ENCODE results near the gene ADRA2C. TPM values are rescaled to one million over a fixed set of nuclear protein-coding genes. Genes with fewer than 3 reads are reported as not detected.

ADRA2C gene
- total and polyA plus RNA-seq, 2 of the 13 experiments (the other 11 are each of a cell fraction or from before 2014, with no cell fraction given): 15.4 to 69.7 TPM

DNA sequence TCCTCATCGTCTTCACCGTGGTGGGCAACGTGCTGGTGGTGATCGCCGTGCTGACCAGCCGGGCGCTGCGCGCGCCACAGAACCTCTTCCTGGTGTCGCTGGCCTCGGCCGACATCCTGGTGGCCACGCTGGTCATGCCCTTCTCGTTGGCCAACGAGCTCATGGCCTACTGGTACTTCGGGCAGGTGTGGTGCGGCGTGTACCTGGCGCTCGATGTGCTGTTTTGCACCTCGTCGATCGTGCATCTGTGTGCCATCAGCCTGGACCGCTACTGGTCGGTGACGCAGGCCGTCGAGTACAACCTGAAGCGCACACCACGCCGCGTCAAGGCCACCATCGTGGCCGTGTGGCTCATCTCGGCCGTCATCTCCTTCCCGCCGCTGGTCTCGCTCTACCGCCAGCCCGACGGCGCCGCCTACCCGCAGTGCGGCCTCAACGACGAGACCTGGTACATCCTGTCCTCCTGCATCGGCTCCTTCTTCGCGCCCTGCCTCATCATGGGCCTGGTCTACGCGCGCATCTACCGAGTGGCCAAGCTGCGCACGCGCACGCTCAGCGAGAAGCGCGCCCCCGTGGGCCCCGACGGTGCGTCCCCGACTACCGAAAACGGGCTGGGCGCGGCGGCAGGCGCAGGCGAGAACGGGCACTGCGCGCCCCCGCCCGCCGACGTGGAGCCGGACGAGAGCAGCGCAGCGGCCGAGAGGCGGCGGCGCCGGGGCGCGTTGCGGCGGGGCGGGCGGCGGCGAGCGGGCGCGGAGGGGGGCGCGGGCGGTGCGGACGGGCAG is 792 bp downstream of the ADRA2C start (continued):
- TF ChIP-seq, protein P1, sequence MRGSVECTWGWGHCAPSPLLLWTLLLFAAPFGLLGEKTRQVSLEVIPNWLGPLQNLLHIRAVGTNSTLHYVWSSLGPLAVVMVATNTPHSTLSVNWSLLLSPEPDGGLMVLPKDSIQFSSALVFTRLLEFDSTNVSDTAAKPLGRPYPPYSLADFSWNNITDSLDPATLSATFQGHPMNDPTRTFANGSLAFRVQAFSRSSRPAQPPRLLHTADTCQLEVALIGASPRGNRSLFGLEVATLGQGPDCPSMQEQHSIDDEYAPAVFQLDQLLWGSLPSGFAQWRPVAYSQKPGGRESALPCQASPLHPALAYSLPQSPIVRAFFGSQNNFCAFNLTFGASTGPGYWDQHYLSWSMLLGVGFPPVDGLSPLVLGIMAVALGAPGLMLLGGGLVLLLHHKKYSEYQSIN (CRISPR knock-in tag; IDR thresholded peaks at IDR 0.05; ENCODE audit: borderline replicate concordance): no peak
- TF ChIP-seq, protein P2, sequence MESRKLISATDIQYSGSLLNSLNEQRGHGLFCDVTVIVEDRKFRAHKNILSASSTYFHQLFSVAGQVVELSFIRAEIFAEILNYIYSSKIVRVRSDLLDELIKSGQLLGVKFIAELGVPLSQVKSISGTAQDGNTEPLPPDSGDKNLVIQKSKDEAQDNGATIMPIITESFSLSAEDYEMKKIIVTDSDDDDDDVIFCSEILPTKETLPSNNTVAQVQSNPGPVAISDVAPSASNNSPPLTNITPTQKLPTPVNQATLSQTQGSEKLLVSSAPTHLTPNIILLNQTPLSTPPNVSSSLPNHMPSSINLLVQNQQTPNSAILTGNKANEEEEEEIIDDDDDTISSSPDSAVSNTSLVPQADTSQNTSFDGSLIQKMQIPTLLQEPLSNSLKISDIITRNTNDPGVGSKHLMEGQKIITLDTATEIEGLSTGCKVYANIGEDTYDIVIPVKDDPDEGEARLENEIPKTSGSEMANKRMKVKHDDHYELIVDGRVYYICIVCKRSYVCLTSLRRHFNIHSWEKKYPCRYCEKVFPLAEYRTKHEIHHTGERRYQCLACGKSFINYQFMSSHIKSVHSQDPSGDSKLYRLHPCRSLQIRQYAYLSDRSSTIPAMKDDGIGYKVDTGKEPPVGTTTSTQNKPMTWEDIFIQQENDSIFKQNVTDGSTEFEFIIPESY (CRISPR knock-in tag; IDR thresholded peaks at IDR 0.05): peak; percentile 90
- no peak for TF ChIP-seq ZNF343 (CRISPR knock-in tag; IDR thresholded peaks at IDR 0.05)
- TF ChIP-seq, protein P3, sequence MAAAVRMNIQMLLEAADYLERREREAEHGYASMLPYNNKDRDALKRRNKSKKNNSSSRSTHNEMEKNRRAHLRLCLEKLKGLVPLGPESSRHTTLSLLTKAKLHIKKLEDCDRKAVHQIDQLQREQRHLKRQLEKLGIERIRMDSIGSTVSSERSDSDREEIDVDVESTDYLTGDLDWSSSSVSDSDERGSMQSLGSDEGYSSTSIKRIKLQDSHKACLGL (CRISPR knock-in tag; IDR thresholded peaks at IDR 0.05): 0 out of 2 replicates have a peak, but pooled peaks have one; percentile 67
- TF ChIP-seq ZNF251 (CRISPR knock-in tag; IDR thresholded peaks at IDR 0.05): no peak
- TF ChIP-seq, protein P4, sequence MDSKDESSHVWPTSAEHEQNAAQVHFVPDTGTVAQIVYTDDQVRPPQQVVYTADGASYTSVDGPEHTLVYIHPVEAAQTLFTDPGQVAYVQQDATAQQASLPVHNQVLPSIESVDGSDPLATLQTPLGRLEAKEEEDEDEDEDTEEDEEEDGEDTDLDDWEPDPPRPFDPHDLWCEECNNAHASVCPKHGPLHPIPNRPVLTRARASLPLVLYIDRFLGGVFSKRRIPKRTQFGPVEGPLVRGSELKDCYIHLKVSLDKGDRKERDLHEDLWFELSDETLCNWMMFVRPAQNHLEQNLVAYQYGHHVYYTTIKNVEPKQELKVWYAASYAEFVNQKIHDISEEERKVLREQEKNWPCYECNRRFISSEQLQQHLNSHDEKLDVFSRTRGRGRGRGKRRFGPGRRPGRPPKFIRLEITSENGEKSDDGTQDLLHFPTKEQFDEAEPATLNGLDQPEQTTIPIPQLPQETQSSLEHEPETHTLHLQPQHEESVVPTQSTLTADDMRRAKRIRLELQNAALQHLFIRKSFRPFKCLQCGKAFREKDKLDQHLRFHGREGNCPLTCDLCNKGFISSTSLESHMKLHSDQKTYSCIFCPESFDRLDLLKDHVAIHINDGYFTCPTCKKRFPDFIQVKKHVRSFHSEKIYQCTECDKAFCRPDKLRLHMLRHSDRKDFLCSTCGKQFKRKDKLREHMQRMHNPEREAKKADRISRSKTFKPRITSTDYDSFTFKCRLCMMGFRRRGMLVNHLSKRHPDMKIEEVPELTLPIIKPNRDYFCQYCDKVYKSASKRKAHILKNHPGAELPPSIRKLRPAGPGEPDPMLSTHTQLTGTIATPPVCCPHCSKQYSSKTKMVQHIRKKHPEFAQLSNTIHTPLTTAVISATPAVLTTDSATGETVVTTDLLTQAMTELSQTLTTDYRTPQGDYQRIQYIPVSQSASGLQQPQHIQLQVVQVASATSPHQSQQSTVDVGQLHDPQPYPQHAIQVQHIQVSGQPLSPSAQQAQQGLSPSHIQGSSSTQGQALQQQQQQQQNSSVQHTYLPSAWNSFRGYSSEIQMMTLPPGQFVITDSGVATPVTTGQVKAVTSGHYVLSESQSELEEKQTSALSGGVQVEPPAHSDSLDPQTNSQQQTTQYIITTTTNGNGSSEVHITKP (CRISPR knock-in tag; IDR thresholded peaks at IDR 0.05; ENCODE audit: low read depth): no peak
- no peak for TF ChIP-seq IKZF1 (IDR thresholded peaks at IDR 0.05)
- TF ChIP-seq GABPB1 (CRISPR knock-in tag; IDR thresholded peaks at IDR 0.05): peak; percentile 29; the same call in 1 of the 2 replicates
- TF ChIP-seq, protein P5, sequence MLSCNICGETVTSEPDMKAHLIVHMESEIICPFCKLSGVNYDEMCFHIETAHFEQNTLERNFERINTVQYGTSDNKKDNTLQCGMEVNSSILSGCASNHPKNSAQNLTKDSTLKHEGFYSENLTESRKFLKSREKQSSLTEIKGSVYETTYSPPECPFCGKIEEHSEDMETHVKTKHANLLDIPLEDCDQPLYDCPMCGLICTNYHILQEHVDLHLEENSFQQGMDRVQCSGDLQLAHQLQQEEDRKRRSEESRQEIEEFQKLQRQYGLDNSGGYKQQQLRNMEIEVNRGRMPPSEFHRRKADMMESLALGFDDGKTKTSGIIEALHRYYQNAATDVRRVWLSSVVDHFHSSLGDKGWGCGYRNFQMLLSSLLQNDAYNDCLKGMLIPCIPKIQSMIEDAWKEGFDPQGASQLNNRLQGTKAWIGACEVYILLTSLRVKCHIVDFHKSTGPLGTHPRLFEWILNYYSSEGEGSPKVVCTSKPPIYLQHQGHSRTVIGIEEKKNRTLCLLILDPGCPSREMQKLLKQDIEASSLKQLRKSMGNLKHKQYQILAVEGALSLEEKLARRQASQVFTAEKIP (CRISPR knock-in tag; IDR thresholded peaks at IDR 0.05; ENCODE audit: borderline replicate concordance): no peak
- TF ChIP-seq DNMT1 (CRISPR knock-in tag; IDR thresholded peaks at IDR 0.05): no peak
- TF ChIP-seq, protein P6, sequence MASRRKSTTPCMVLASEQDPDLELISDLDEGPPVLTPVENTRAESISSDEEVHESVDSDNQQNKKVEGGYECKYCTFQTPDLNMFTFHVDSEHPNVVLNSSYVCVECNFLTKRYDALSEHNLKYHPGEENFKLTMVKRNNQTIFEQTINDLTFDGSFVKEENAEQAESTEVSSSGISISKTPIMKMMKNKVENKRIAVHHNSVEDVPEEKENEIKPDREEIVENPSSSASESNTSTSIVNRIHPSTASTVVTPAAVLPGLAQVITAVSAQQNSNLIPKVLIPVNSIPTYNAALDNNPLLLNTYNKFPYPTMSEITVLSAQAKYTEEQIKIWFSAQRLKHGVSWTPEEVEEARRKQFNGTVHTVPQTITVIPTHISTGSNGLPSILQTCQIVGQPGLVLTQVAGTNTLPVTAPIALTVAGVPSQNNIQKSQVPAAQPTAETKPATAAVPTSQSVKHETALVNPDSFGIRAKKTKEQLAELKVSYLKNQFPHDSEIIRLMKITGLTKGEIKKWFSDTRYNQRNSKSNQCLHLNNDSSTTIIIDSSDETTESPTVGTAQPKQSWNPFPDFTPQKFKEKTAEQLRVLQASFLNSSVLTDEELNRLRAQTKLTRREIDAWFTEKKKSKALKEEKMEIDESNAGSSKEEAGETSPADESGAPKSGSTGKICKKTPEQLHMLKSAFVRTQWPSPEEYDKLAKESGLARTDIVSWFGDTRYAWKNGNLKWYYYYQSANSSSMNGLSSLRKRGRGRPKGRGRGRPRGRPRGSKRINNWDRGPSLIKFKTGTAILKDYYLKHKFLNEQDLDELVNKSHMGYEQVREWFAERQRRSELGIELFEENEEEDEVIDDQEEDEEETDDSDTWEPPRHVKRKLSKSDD (CRISPR knock-in tag; IDR thresholded peaks at IDR 0.05; ENCODE audit: low read depth): peak; percentile 92; the same call in 1 of the 2 replicates
- TF ChIP-seq, protein P7, sequence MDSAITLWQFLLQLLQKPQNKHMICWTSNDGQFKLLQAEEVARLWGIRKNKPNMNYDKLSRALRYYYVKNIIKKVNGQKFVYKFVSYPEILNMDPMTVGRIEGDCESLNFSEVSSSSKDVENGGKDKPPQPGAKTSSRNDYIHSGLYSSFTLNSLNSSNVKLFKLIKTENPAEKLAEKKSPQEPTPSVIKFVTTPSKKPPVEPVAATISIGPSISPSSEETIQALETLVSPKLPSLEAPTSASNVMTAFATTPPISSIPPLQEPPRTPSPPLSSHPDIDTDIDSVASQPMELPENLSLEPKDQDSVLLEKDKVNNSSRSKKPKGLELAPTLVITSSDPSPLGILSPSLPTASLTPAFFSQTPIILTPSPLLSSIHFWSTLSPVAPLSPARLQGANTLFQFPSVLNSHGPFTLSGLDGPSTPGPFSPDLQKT (CRISPR knock-in tag; IDR thresholded peaks at IDR 0.05; ENCODE audit: borderline replicate concordance): no peak
- TF ChIP-seq ZNF205 (CRISPR knock-in tag; IDR thresholded peaks at IDR 0.05): no peak
- no peak for TF ChIP-seq ZNF615 (CRISPR knock-in tag; IDR thresholded peaks at IDR 0.05; ENCODE audit: borderline replicate concordance)

Data from HepG2 (cell line).